Activated CD8-positive, alpha-beta memory T cell treated with anti-CD3 and anti-CD28 coated beads, Interleukin-2, amount 50 U/mL, for 4 hours (primary cell): Measurements from ENCODE around the gene RPL39L.
"Not testable (repeated sequence)": the region's sequence is repeated elsewhere in the genome, so short reads cannot be mapped to it uniquely, and the experiment has no call there.

ENCODE experiments used
- DNase-seq: peaks from one replicate; pipeline ENCODE4 v3.0.0-alpha.2; 2020

RPL39L gene

GRCh38 chr3:187139126-187139894, at the start of gene RPL39L:
RPL39L (minus strand) TSS chr3:187139496; CDS start chr3:187121300, 18,196 bp downstream.
- peak; percentile 90 for DNase-seq

DNA sequence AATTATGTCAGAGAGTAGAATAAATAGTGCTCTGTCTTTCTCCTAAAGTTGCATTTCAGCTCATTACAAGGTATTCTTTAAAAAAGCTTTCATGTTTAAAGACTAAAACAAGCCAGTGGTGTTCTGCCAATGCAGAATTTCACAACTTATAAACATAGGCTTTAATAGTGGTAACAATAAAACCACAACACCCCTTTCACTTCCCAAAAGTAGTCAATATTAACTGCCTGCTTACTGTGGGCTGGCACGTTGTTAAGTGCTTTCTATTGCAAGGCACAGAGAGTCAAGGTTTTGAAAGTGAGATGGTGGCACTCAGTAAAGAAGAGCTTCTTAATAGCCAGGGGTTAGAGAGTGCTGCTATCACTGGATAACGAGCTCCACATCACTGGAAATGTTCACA, 49.6 kb upstream of the RPL39L start:
- no peak for DNase-seq

GRCh38 chr3:187186801-187187421, 47.6 kb upstream of the RPL39L start:
- DNase-seq: no peak

GRCh38 chr3:187186375-187186774, 47.1 kb upstream of the RPL39L start:
- DNase-seq: no peak

DNA sequence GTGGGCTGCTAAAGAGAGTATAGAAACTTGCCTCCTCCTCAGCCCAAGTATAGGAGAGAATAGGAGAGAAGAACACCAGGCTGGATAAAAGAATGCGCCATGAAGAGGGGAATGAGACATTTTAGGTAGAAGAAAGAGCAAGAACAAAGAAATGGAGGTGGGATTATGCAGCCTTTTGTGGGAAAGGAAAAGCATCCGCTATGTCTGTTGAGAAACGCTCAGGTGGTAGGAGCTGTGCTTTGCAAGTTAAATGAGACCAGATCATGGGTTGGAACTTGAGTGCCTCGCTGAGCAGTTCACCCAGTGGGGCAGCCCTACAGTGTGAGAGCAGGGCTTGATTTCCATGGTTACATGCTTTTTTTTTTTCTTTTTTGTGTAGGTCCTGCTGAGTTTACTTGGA, 46.5 kb upstream of the RPL39L start:
- no peak for DNase-seq

DNA sequence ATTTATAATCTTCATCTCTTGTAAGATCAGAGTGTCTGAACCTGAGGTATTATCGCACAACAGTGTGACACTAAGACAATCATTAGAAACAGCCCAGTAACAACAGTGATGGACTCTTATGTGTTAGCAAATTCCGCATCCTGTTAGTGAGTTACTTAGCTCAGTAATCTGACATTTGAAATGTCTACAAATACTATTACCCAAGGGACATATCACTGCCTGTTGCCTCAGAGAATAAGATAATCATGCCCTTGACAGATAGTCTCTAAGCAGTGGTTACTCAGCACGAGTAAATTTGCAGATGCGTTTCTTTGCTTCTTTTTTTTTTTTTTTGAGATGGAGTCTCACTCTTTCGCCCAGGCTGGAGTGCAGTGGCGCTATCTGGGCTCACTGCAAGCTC, 44.6 kb upstream of the RPL39L start:
- DNase-seq: no peak

- DNase-seq: no peak
Measured at GRCh38 chr3:187183210-187183862, 44.0 kb upstream of the RPL39L start.

GRCh38 chr3:187181454-187182170, 42.3 kb upstream of the RPL39L start:
- DNase-seq: no peak

DNA sequence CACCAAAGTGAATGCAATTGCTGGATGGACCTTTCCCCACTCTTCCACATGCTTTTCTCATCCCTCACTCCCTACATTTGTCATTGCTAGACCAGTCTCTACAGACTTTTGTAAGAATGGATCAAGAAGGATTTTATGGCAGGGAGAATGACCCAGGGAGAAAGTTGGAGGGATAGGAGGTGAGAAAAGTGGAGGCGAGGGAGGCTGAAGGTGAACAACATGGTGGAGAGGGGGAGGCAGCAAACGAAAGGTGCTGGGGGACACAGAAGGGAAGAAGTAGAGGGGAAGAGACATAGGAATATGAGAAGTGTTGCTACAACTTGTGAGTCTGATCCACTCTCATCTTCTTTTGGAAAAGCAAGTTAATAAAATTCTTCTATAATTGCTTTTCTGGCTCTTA, 33.6 kb upstream of the RPL39L start:
- no peak for DNase-seq

DNA sequence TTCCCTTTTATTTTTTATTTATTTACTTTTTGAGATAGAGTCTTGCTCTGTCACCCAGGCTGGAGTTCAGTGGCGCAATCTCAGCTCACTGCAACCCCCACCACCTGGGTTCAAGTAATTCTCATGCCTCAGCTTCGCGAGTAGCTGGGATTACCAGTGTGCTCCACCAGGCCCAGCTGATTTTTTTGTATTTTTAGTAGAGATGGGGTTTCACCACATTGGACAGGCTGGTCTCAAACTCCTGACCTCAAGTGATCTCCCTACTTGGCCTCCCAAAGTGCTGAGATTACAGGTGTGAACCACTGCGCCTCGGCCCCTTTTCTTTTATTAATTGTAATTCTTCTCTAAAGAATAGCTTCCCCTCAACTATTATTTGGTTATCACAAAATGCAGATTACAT, 31.6 kb upstream of the RPL39L start:
- DNase-seq: not testable (repeated sequence)

- no peak for DNase-seq
Measured at GRCh38 chr3:187169231-187169960, 30.1 kb upstream of the RPL39L start.

DNA sequence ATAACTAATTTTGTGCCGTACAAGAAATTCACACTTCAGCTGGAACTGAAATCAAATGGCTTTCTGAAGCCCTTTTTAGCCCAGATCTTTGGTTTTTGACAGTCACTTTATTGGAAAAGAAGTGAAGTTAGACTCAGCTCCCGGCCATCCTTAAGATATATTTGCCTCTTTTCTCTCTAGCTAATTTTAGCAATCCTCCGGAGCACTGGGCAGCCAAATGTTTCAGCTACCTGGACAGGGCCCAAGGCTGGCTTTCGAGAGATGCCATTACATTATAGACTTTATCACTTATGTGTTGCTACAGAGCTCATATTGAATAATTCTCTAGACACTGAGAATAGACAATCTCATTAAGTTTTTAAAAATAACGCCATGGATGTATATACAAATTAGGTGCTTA, 28.5 kb upstream of the RPL39L start:
- DNase-seq: no peak

GRCh38 chr3:187166750-187167149, 27.5 kb upstream of the RPL39L start:
- no peak for DNase-seq

DNA sequence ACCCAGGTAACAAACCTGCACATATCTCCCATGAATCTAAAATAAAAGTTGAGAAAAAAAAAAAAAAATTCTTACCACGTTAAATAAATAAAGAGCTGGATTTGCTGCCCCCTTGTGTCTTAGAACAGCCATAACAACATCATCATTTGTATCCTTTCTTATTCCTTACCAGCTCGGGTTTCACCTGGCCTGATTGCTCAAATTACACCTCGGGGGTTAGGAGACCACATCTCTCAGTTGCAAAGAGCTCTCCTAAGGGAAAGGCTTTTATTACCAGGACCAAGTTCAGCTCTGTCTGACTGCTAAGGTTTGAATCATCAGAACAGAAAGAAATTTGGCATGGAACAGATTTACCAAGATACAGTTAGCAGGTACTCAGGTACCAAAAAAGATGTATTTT, 25.8 kb upstream of the RPL39L start:
- peak; percentile 23 for DNase-seq

- no peak for DNase-seq
Measured at GRCh38 chr3:187162265-187162953, 23.1 kb upstream of the RPL39L start.

DNA sequence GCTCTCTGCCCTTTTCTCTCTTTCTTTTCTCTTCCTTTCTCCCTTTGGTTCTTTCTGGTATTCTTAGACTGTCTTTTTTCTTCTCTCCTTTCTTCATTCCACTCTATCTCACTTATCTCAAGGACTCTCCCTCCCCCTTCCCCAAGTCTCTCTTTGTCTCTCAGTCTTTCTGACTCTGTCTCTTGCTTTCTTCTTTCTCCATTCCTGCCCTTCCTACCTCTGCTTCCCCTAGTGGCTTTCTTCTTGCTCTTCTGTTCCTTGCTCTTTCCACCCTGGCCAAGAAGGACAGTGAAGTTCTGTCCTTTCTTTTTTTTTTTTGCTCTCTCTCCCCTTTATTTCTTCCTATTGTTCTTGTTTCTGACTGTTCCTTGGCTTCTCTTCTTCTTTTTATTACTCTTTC, 22.3 kb upstream of the RPL39L start:
- no peak for DNase-seq

DNA sequence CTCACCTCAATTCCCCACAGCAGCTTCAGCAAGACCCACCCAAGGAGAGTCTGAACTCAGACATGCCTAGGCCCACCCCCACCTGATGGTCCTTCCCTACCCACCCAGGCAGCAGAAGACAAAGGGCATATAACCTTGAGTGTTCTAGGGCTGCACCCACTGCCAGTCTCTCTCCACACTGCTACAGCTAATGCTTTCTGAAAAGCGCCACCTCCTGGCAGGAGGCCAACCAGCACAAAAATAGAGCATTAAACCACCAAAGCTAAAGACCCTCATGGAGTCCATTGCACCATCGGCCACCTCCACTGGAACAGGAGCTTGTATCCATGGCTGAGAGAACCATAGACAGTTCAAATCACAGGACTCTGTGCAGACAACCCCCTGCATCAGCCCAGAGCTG, 11.3 kb upstream of the RPL39L start:
- peak; percentile 60 for DNase-seq

- DNase-seq: no peak
Measured at GRCh38 chr3:187150186-187150585, 10.9 kb upstream of the RPL39L start.

DNA sequence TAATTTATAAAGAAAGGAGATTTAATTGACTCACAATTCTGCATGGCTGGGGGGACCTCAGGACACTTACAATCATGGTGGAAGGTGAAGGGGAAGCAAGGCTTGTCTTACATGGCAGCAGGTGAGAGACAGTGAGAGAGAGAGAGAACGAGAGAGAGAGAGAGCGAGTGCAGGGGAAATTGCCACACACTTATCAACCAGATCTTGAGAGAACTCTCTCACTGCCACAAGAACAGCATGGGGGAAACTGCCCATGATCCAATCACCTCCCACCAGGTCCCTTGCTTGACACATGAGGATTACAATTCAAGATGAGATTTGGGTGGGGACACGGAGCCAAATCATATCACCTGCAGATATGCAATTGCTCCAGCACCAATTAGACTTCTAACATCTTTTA, 7.1 kb upstream of the RPL39L start:
- no peak for DNase-seq

GRCh38 chr3:187145149-187145895, 6.0 kb upstream of the RPL39L start:
- DNase-seq: no peak

DNA sequence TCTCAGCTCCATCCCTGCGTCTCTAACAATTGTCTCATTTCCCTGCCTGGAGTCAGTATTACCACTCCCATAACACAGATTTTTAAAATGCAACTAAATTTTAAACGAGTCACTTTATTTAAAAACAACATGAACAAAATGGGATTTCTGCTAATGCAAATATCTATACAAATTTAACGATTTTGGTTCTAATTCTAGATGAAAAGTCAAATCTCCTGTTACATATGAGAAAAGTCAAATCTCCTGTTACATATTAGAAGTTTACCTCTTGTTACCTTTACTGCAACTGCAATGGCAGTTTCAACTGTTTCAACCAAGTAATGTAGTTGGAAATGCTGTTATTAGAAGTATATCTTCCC, 578 bp upstream of the RPL39L start:
- no peak for DNase-seq

- DNase-seq: no peak
Measured at GRCh38 chr3:187136936-187137335, 2.4 kb downstream of the RPL39L start.
